H1 (cell line): ENCODE results near the gene GMNN. TPM values are rescaled to one million over a fixed set of nuclear protein-coding genes. Genes with fewer than 3 reads are reported as not detected.

Experiments used
- CTCF ChIA-PET: fragments of 300-600 bp; sonication (Branson Sonifier 250); formaldehyde crosslinking; loops from one replicate; lab custom pipeline; 2021; ENCODE audit not compliant: partially characterized antibody; lab: Charles Lee
- POLR2A ChIA-PET: fragments of 300-600 bp; sonication (Branson Sonifier 250); formaldehyde crosslinking; loops from one replicate; lab custom pipeline; 2021; ENCODE audit warnings: inconsistent platforms; ENCODE audit not compliant: partially characterized antibody; lab: Charles Lee
- DNase-seq, 2 experiments: peaks; one replicate each; pipeline versions ENCODE4 v3.0.0 to v3.0.0-alpha.2; 2010 to 2022; ENCODE audit warnings: low spot score in 2 of 2, low read depth in 1 of 2, mixed read lengths in 1 of 2
- FAIRE-seq: peaks from 2 replicates; lab custom pipeline; 2011; peaks lifted over from hg19 to GRCh38; lab: Jason Lieb, UNC
- H2AFZ ChIP-seq: 2 replicates; pipeline ENCODE4 v1.8.1; 2012; ENCODE audit warnings: low read length, inconsistent platforms
- H2AK5ac ChIP-seq: 2 replicates; pipeline ENCODE4 v1.6.1; 2013; ENCODE audit warnings: low read depth, low read length
- H2BK120ac ChIP-seq: replicated peaks from 2 replicates; pipeline ENCODE3; 2013; ENCODE audit warnings: low read depth, low read length, inconsistent platforms
- H2BK12ac ChIP-seq: 2 replicates; pipeline ENCODE4 v1.6.1; 2013; ENCODE audit warnings: low read depth, low read length
- H2BK15ac ChIP-seq: 2 replicates; pipeline ENCODE4 v1.6.1; 2013; ENCODE audit warnings: low read length
- H2BK20ac ChIP-seq: 2 replicates; pipeline ENCODE4 v1.6.1; 2013; ENCODE audit warnings: low read length
- H2BK5ac ChIP-seq: 2 replicates; pipeline ENCODE4 v1.6.1; 2013; ENCODE audit warnings: low read depth, low read length
- H3K14ac ChIP-seq: 2 replicates; pipeline ENCODE4 v1.6.1; 2013; ENCODE audit warnings: inconsistent platforms; ENCODE audit not compliant: insufficient read length
- H3K18ac ChIP-seq: 2 replicates; pipeline ENCODE4 v1.6.1; 2013; ENCODE audit warnings: low read length; ENCODE audit errors: extremely low read depth
- H3K23ac ChIP-seq: 2 replicates; pipeline ENCODE4 v1.6.1; 2013; ENCODE audit warnings: inconsistent platforms; ENCODE audit not compliant: insufficient read length
- H3K23me2 ChIP-seq: 2 replicates; pipeline ENCODE4 v1.6.1; 2013; ENCODE audit warnings: low read depth, low read length
- H3K27ac ChIP-seq: 2 replicates; pipeline ENCODE4 v1.6.1; 2011; ENCODE audit warnings: low read depth, low read length, inconsistent platforms
- H3K27me3 ChIP-seq, 4 experiments: replicated peaks in 1 of 4; 1 replicate in 1 of 4; 2 replicates in 3 of 4; pipeline versions ENCODE4 v1.6.1 to v1.8.1; 2011 to 2013; ENCODE audit warnings: low read length in 3 of 4, mild to moderate bottlenecking in 3 of 4, inconsistent platforms in 2 of 4, mixed read lengths in 2 of 4, moderate library complexity in 1 of 4; ENCODE audit not compliant: control insufficient read depth in 3 of 4, insufficient read depth in 3 of 4; ENCODE audit errors: extremely low read depth in 1 of 4
- H3K36me3 ChIP-seq, 4 experiments: 2 replicates each; pipeline versions ENCODE4 v1.6.1 to v1.8.1; 2011 to 2013; ENCODE audit warnings: mild to moderate bottlenecking in 4 of 4, low read length in 3 of 4, moderate library complexity in 2 of 4, control low read depth in 1 of 4, inconsistent platforms in 1 of 4; ENCODE audit not compliant: insufficient read depth in 4 of 4, control insufficient read depth in 2 of 4
- H3K4ac ChIP-seq: replicated peaks from 2 replicates; pipeline ENCODE3; 2013; ENCODE audit warnings: low read length, low read depth, mixed read lengths, inconsistent platforms; ENCODE audit not compliant: insufficient read length
- H3K4me1 ChIP-seq, 4 experiments: replicated peaks in 1 of 4; 1 replicate in 1 of 4; 2 replicates in 3 of 4; pipeline versions ENCODE4 v1.6.1 to v1.8.1; 2011 to 2013; ENCODE audit warnings: low read length in 3 of 4, inconsistent platforms in 2 of 4, mixed read lengths in 1 of 4; ENCODE audit not compliant: insufficient read depth in 4 of 4, control insufficient read depth in 3 of 4
- H3K4me2 ChIP-seq, 2 experiments: 2 replicates each; pipeline versions ENCODE4 v1.6.1 to v1.8.1; 2011 to 2013; ENCODE audit warnings: low read depth in 2 of 2, low read length in 2 of 2, control low read depth in 1 of 2, inconsistent platforms in 1 of 2, mild to moderate bottlenecking in 1 of 2; ENCODE audit not compliant: insufficient read depth in 1 of 2
- H3K4me3 ChIP-seq, 4 experiments: fragments of 200-600, 300-600 bp in 1 of 4; sonication (generic), shearing (Covaris generic), sonication (Bioruptor Twin) in 1 of 4; 2 replicates each; pipeline versions ENCODE4 v1.5.1 to v1.8.1; 2011 to 2016; ENCODE audit warnings: low read length in 4 of 4, low read depth in 3 of 4, control low read depth in 2 of 4, inconsistent platforms in 2 of 4, mild to moderate bottlenecking in 2 of 4, mixed read lengths in 1 of 4, moderate library complexity in 1 of 4; ENCODE audit not compliant: insufficient read depth in 2 of 4; ENCODE audit errors: extremely low read depth in 1 of 4
- H3K56ac ChIP-seq: replicated peaks from 2 replicates; pipeline ENCODE3; 2013; ENCODE audit warnings: low read depth, mild to moderate bottlenecking, mixed read lengths, low read length, inconsistent platforms; ENCODE audit not compliant: insufficient read length
- H3K79me1 ChIP-seq: 2 replicates; pipeline ENCODE4 v1.6.1; 2013; ENCODE audit warnings: low read depth, low read length, control low read depth
- H3K79me2 ChIP-seq, 2 experiments: 2 replicates each; pipeline versions ENCODE4 v1.6.1 to v1.8.1; 2012 to 2013; ENCODE audit warnings: low read length in 2 of 2, mild to moderate bottlenecking in 2 of 2, inconsistent platforms in 1 of 2; ENCODE audit not compliant: insufficient read depth in 2 of 2, control insufficient read depth in 1 of 2
- H3K9ac ChIP-seq, 4 experiments: replicated peaks in 1 of 4; 1 replicate in 1 of 4; 2 replicates in 3 of 4; pipeline versions ENCODE4 v1.6.1 to v1.8.1; 2011 to 2013; ENCODE audit warnings: low read depth in 3 of 4, low read length in 3 of 4, control low read depth in 2 of 4, mild to moderate bottlenecking in 2 of 4, moderate library complexity in 2 of 4, inconsistent platforms in 1 of 4; ENCODE audit errors: extremely low read depth in 1 of 4
- H3K9me3 ChIP-seq, 2 experiments: 2 replicates each; pipeline versions ENCODE4 v1.6.1 to v1.8.1; 2012 to 2013; ENCODE audit warnings: mild to moderate bottlenecking in 2 of 2, moderate library complexity in 2 of 2, control low read depth in 1 of 2, inconsistent platforms in 1 of 2, low read depth in 1 of 2, low read length in 1 of 2, mixed read lengths in 1 of 2; ENCODE audit not compliant: insufficient read depth in 2 of 2
- H4K20me1 ChIP-seq, 2 experiments: replicated peaks in 1 of 2; 2 replicates each; pipeline versions ENCODE3 to v1.8.1; 2011 to 2013; ENCODE audit warnings: inconsistent platforms in 2 of 2, low read length in 2 of 2, mild to moderate bottlenecking in 1 of 2; ENCODE audit not compliant: insufficient read depth in 2 of 2, control insufficient read depth in 1 of 2
- H4K5ac ChIP-seq: 2 replicates; pipeline ENCODE4 v1.6.1; 2013; ENCODE audit warnings: low read length, low read depth, mixed read lengths, inconsistent platforms; ENCODE audit not compliant: insufficient read length
- H4K8ac ChIP-seq: 2 replicates; pipeline ENCODE4 v1.8.0; 2013; ENCODE audit warnings: mild to moderate bottlenecking, moderate library complexity, low read length, inconsistent platforms; ENCODE audit not compliant: insufficient read depth; ENCODE audit errors: extremely low read depth
- H4K91ac ChIP-seq: replicated peaks from 2 replicates; pipeline ENCODE3; 2013; ENCODE audit warnings: low read length, mixed read lengths, inconsistent platforms; ENCODE audit not compliant: insufficient read length
- CBX5 ChIP-seq: fragments of 300-800, 300-1000 bp; sonication (generic); IDR thresholded peaks from 2 replicates; pipeline ENCODE4 v1.7.1; 2016; ENCODE audit warnings: antibody characterized with exemption, low read length, low read depth
- POLR2AphosphoS5 ChIP-seq: IDR thresholded peaks from 2 replicates; pipeline ENCODE4 v1.6.1; 2011; ENCODE audit warnings: low read depth, low read length
- WGBS, 2 experiments: shearing (Covaris generic) in 1 of 2; methylation state at CpG; one replicate each; pipeline versions ENCODE4 v1.1.6 to v1.1.7; 2013 to 2015; ENCODE audit warnings: low lambda C conversion rate in 2 of 2, mixed read lengths in 2 of 2, inconsistent platforms in 1 of 2, low coverage in 1 of 2, missing lambda C conversion rate in 1 of 2; ENCODE audit not compliant: insufficient replicate concordance in 2 of 2, insufficient coverage in 1 of 2, insufficient read length in 1 of 2; ENCODE audit errors: extremely low coverage in 1 of 2, missing lambda C conversion rate in 1 of 2; 5-methylcytosine and 5-hydroxymethylcytosine counted together
- polyA plus RNA-seq, 7 experiments: library from polyadenylated mRNA; depleted of rRNA in 3 of 7; stranded (reverse) in 5 of 7; unstranded in 2 of 7; fragments of >200 nt in 5 of 7; fragments of 200-250 nt in 2 of 7; gene quantifications; 1 replicate in 5 of 7; 2 replicates in 1 of 7; 4 replicates in 1 of 7; pipeline versions ENCODE4 v1.2.1 to v1.2.3, GENCODE V29; 2011 to 2013; ENCODE audit warnings: missing spikeins in 2 of 7, mixed read lengths in 2 of 7
- total RNA-seq: library from RNA; stranded (reverse); fragmentation: NEBNext Ultra II Directional; extraction: Animal tissue kit (Norgen Biotek cat#: 25700); gene quantifications from 2 replicates; pipeline ENCODE4 v1.2.1, GENCODE V29; 2021

Gene GMNN
- total and polyA plus RNA-seq, 2 of the 8 experiments (the other 6 are each of a cell fraction or from before 2014, with no cell fraction given) = 65.9 to 101 TPM

GRCh38 chr6:24775520-24776058, 852 bp downstream of the GMNN start:
- no peak overlapping the region for H2BK15ac ChIP-seq
- no peaks in the 10 kb centered on the region for H3K9me3 ChIP-seq
- TF ChIP-seq CBX5 = no peak
- 0 out of 2 replicates have a peak, but pooled peaks have one; percentile 8 for TF ChIP-seq POLR2AphosphoS5
- TF ChIP-seq, all 59 proteins: peak for 1
- Histone ChIP-seq H3K14ac (no peak overlapping the region), H4K8ac (no peak overlapping the region), H3K4me3 (peak overlapping the region; percentile 63 to 98 (median 85)), H3K79me1 (no peaks in the 10 kb centered on the region; the same call in 1 of the 2 replicates), H3K79me2 (peaks cover 20 to 53% of the 10 kb centered on the region in 2 experiments), H3K4me1 (peaks cover 0 to 7% (median 3%) of the 10 kb centered on the region in 4 experiments; a peak in 5 of 7 replicates), H3K18ac (no peak overlapping the region), H4K91ac (peak overlapping the region; percentile 32), H3K4me2 (peak overlapping the region; percentile 70 to 84), H4K5ac (no peak overlapping the region), H2BK5ac (peak overlapping the region; percentile 6; the same call in 1 of the 2 replicates), H4K20me1 (peaks cover 13% of the 10 kb centered on the region in 2 experiments), H3K23me2 (peaks cover 2% of the 10 kb centered on the region; the same call in 1 of the 2 replicates), H2AK5ac (no peak overlapping the region), H3K23ac (no peak overlapping the region), H3K27me3 (no peaks in the 10 kb centered on the region), H2BK12ac (no peak overlapping the region), H2BK20ac (no peak overlapping the region), H2AFZ (no peak overlapping the region), H3K27ac (peak overlapping the region; percentile 68), H3K36me3 (peaks cover 0 to 31% (median 5%) of the 10 kb centered on the region in 4 experiments; a peak in 3 of 8 replicates), H3K4ac (peak overlapping the region; percentile 65), H3K56ac (peak overlapping the region; percentile 27), H3K9ac (peak overlapping the region; percentile 91 to 100 (median 95)), H2BK120ac (no peak overlapping the region)
- ChIA-PET CTCF (interaction anchor here (2.2 kb wide), 1 partner anchor 242 kb away, joined by 7 read pairs; no protein-coding TSS in a partner anchor), POLR2A (interaction anchor here (0.7 to 3.3 kb wide), 12 partner anchors 9 to 311 kb away, joined by 3 to 14 read pairs (median 4); no protein-coding TSS in a partner anchor)
- DNase-seq (no peak), FAIRE-seq (no peak)
- WGBS, 2 experiments = 33% methylated on average over 20 of the region's 20 CpGs; no CpG with 5 or more reads in 1 of the 2 experiments
